Ovary (tissue), 3 donors: ENCODE results near the gene PIMREG.

Experiments used
- EP300 ChIP-seq: sonication (generic); formaldehyde crosslinking; IDR thresholded peaks from one replicate; pipeline ENCODE4 v1.6.1; 2017; ENCODE audit warnings: antibody characterized with exemption
- POLR2A ChIP-seq: fragments of 450-650 bp; IDR thresholded peaks from one replicate; pipeline ENCODE4 v1.6.1; 2017; ENCODE audit warnings: antibody characterized with exemption, mild to moderate bottlenecking, moderate library complexity
- TF ChIP-seq, protein P1 (sequence below), 3 donors: fragments of 450-650 bp in 2 of 3; fragments of 200-600 bp in 1 of 3; IDR thresholded peaks; one replicate each; pipeline versions ENCODE4 v1.5.1 to v1.8.0; 2016 to 2022; ENCODE audit warnings: antibody characterized with exemption in 3 of 3, mild to moderate bottlenecking in 1 of 3
- donor health status: DM: no; HTN: no; CAD: no.

DNA sequence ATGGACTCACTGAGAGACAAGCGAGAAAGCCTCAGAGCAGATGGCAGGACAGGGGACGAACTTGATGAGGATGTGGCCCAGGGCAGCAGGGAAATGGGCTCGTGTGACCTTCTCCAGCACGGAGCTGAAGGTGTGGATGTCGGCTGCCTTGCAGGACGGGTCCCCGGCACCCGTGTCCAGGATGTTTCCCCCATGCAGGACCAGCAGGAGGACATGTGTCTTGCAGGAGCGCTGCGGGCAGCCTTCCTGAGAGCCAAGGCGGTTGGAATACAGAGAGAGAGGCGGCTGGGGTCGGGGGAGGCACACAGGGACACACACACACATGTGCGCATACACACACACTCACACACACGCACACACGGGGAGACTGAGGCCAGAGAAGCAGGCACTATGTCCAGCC is 39.3 kb downstream of the PIMREG start:
- TF ChIP-seq, protein P1, sequence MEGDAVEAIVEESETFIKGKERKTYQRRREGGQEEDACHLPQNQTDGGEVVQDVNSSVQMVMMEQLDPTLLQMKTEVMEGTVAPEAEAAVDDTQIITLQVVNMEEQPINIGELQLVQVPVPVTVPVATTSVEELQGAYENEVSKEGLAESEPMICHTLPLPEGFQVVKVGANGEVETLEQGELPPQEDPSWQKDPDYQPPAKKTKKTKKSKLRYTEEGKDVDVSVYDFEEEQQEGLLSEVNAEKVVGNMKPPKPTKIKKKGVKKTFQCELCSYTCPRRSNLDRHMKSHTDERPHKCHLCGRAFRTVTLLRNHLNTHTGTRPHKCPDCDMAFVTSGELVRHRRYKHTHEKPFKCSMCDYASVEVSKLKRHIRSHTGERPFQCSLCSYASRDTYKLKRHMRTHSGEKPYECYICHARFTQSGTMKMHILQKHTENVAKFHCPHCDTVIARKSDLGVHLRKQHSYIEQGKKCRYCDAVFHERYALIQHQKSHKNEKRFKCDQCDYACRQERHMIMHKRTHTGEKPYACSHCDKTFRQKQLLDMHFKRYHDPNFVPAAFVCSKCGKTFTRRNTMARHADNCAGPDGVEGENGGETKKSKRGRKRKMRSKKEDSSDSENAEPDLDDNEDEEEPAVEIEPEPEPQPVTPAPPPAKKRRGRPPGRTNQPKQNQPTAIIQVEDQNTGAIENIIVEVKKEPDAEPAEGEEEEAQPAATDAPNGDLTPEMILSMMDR (IDR thresholded peaks at IDR 0.05): no peak
- TF ChIP-seq EP300 (no peak), POLR2A (no peak)
